Smooth muscle cell (in vitro differentiated cells): ENCODE data around the gene DPF3. TPM values are rescaled to one million over a fixed set of nuclear protein-coding genes. Genes with fewer than 3 reads are reported as not detected.

ENCODE experiments used
- DNase-seq: peaks from one replicate; lab custom pipeline; 2025; ENCODE audit not compliant: unreplicated experiment; lab: John Stamatoyannopoulos, UW
- H2AFZ ChIP-seq: fragments of 200-600 bp; sonication (generic); 2 replicates; pipeline ENCODE4 v1.6.0; 2016; ENCODE audit warnings: antibody characterized with exemption, low read depth, mild to moderate bottlenecking
- H3F3A ChIP-seq: fragments of 200-600 bp; sonication (generic); 2 replicates; pipeline ENCODE4 v1.6.0; 2017; ENCODE audit warnings: antibody characterized with exemption, low read depth
- H3K27ac ChIP-seq: fragments of 200-600 bp; sonication (generic); 2 replicates; pipeline ENCODE4 v1.5.1; 2016; ENCODE audit warnings: low read depth, mild to moderate bottlenecking
- H3K27me3 ChIP-seq: fragments of 200-600 bp; sonication (generic); 2 replicates; pipeline ENCODE4 v1.6.1; 2016; ENCODE audit warnings: low read depth, mild to moderate bottlenecking
- H3K36me3 ChIP-seq: fragments of 200-600 bp; sonication (generic); 2 replicates; pipeline ENCODE4 v1.5.1; 2016; ENCODE audit warnings: low read depth
- H3K4me1 ChIP-seq: fragments of 200-600 bp; sonication (generic); 2 replicates; pipeline ENCODE4 v1.5.1; 2016; ENCODE audit warnings: low read depth
- H3K4me2 ChIP-seq: fragments of 200-600 bp; sonication (generic); 2 replicates; pipeline ENCODE4 v1.6.0; 2016; ENCODE audit warnings: mild to moderate bottlenecking
- H3K4me3 ChIP-seq: fragments of 200-600 bp; sonication (generic); 2 replicates; pipeline ENCODE4 v1.5.1; 2016; ENCODE audit warnings: mild to moderate bottlenecking
- H3K79me2 ChIP-seq: fragments of 200-600 bp; sonication (generic); 2 replicates; pipeline ENCODE4 v1.6.0; 2016; ENCODE audit warnings: low read depth, mild to moderate bottlenecking
- H3K9ac ChIP-seq: fragments of 200-600 bp; sonication (generic); 2 replicates; pipeline ENCODE4 v1.6.0; 2016; ENCODE audit warnings: low read depth
- H3K9me3 ChIP-seq: fragments of 200-600 bp; sonication (generic); replicated peaks from 2 replicates; pipeline ENCODE4 v1.5.1; 2016; ENCODE audit warnings: low read depth
- H4K20me1 ChIP-seq: fragments of 200-600 bp; sonication (generic); 2 replicates; pipeline ENCODE4 v1.6.0; 2016; ENCODE audit warnings: low read depth
- WGBS: methylation state at CpG from one replicate; pipeline ENCODE4 v1.1.7; 2016; ENCODE audit warnings: low lambda C conversion rate; 5-methylcytosine and 5-hydroxymethylcytosine counted together
- polyA plus RNA-seq: library from polyadenylated mRNA; unstranded; fragments of >200 nt; fragmentation: Nextera tagmentation; extraction: Ambion mirVana; gene quantifications from 2 replicates; pipeline ENCODE4 v1.2.1, GENCODE V29; 2016
- total RNA-seq: library from RNA; depleted of rRNA; stranded (reverse); fragments of >200 nt; gene quantifications from 2 replicates; pipeline ENCODE4 v1.2.3, GENCODE V29; 2014
- TF ChIP-seq, protein P1 (sequence below): fragments of 200-600 bp; sonication (generic); IDR thresholded peaks from 2 replicates; pipeline ENCODE4 v1.5.1; 2017; ENCODE audit warnings: borderline replicate concordance, mild to moderate bottlenecking, antibody characterized with exemption; ENCODE audit not compliant: insufficient read depth, poor library complexity, severe bottlenecking

Gene DPF3
- total and polyA plus RNA-seq, 2 experiments from 2014 or later: 4.9 to 12.6 TPM

DNA sequence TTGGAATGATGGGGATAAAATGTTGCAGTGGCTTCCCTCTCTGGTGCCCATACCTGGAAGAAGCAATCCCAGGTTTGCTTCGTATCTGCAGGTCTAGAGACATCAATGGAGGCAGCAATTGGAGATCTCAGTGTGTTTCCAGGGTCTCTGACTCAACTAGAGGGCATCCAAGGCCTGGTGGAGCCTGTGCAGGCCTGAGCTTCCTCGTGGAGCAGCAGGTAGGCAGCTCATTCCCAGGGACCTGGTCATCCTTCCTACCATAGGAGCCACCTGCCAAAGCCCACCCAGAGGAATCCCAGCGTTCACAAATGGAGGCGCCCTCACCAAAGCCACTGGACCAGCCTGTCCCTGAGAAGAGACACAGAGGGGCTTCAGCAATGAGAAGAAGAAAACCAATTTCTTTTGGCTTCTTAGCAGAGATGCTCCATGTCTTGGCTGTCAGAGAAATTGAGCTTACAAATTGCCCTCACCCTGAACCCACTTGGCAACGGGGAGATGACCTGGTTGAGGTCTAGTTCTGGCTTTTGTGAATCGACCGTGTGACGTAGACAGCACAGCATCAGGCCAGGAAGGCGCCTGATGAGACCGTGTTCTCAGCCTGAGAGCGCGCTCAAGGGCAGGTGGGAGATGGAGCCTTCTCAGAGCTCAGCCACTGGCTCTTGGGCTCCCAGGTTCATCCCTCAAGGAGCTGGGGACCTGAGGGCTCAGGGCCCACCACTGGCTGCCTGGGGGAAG, 283.6 kb downstream of the DPF3 start:
- Histone ChIP-seq H4K20me1 (no peaks in the 10 kb centered on the region), H3F3A (no peaks in the 10 kb centered on the region), H3K36me3 (no peaks in the 10 kb centered on the region), H3K4me3 (no peak overlapping the region), H3K9ac (no peak overlapping the region), H2AFZ (no peak overlapping the region), H3K9me3 (no peaks in the 10 kb centered on the region), H3K27me3 (no peaks in the 10 kb centered on the region), H3K79me2 (no peaks in the 10 kb centered on the region), H3K27ac (no peak overlapping the region), H3K4me1 (peaks cover 8% of the 10 kb centered on the region), H3K4me2 (no peak overlapping the region)
- 97% methylated on average over 12 of the region's 12 CpGs for WGBS
- DNase-seq: no peak
- TF ChIP-seq, protein P1, sequence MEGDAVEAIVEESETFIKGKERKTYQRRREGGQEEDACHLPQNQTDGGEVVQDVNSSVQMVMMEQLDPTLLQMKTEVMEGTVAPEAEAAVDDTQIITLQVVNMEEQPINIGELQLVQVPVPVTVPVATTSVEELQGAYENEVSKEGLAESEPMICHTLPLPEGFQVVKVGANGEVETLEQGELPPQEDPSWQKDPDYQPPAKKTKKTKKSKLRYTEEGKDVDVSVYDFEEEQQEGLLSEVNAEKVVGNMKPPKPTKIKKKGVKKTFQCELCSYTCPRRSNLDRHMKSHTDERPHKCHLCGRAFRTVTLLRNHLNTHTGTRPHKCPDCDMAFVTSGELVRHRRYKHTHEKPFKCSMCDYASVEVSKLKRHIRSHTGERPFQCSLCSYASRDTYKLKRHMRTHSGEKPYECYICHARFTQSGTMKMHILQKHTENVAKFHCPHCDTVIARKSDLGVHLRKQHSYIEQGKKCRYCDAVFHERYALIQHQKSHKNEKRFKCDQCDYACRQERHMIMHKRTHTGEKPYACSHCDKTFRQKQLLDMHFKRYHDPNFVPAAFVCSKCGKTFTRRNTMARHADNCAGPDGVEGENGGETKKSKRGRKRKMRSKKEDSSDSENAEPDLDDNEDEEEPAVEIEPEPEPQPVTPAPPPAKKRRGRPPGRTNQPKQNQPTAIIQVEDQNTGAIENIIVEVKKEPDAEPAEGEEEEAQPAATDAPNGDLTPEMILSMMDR: no peak

- H3K9me3 ChIP-seq: no peaks in the 10 kb centered on the region
- no peaks in the 10 kb centered on the region for H3F3A ChIP-seq
- H2AFZ ChIP-seq: no peak overlapping the region
- H3K79me2 ChIP-seq: no peaks in the 10 kb centered on the region
- DNase-seq: no peak
- no peaks in the 10 kb centered on the region for H4K20me1 ChIP-seq
- 76% methylated on average over 12 of the region's 12 CpGs for WGBS
- TF ChIP-seq, protein P1: no peak
- no peak overlapping the region for H3K4me3 ChIP-seq
- no peaks in the 10 kb centered on the region for H3K27me3 ChIP-seq
- peak overlapping the region; percentile 94 for H3K27ac ChIP-seq
- H3K9ac ChIP-seq: peak overlapping the region; percentile 72
- H3K4me1 ChIP-seq: peaks cover 4% of the 10 kb centered on the region
- H3K4me2 ChIP-seq: peak overlapping the region; percentile 73
- no peaks in the 10 kb centered on the region for H3K36me3 ChIP-seq
Measured at GRCh38 chr14:72609205-72609916, 284.5 kb downstream of the DPF3 start.

GRCh38 chr14:72608391-72609204, 285.3 kb downstream of the DPF3 start:
- Histone ChIP-seq H3K36me3 (no peaks in the 10 kb centered on the region), H4K20me1 (no peaks in the 10 kb centered on the region), H3K9me3 (no peaks in the 10 kb centered on the region), H2AFZ (no peak overlapping the region), H3F3A (no peaks in the 10 kb centered on the region), H3K4me3 (no peak overlapping the region), H3K9ac (peak overlapping the region; percentile 72), H3K27ac (peak overlapping the region; percentile 94), H3K27me3 (no peaks in the 10 kb centered on the region), H3K79me2 (no peaks in the 10 kb centered on the region), H3K4me2 (peak overlapping the region; percentile 73), H3K4me1 (peaks cover 4% of the 10 kb centered on the region)
- no peak for DNase-seq
- TF ChIP-seq, protein P1: no peak
- WGBS: 22% methylated on average over 8 of the region's 8 CpGs
